ENCODE data around the gene TRIO.

TRIO gene

GRCh38 chr5:14155075-14155474 is 11.9 kb downstream of the TRIO start:
- Histone ChIP-seq H3K4me3 (ENCODE audit: low read depth, low read length) (no peak overlapping the region), H3K27ac (peak overlapping the region; percentile 97), H3K36me3 (replicated peaks) (no peaks in the 10 kb centered on the region), H3K27me3 (replicated peaks) (no peaks in the 10 kb centered on the region)
- no peak for DNase-seq
- in situ Hi-C loops (cut with HindIII; ENCODE audit: low pct_ligation_motif_present, low sequenced_read_pairs) = no loop called here
- no peak for TF ChIP-seq CTCF (IDR thresholded peaks at IDR 0.05; ENCODE audit: low read depth, low read length, missing control alignments)

- no peaks in the 10 kb centered on the region for H3K36me3 ChIP-seq (replicated peaks)
- H3K27me3 ChIP-seq (replicated peaks) = no peaks in the 10 kb centered on the region
- TF ChIP-seq CTCF (IDR thresholded peaks at IDR 0.05; ENCODE audit: low read depth, low read length, missing control alignments) = no peak
- in situ Hi-C loops (cut with HindIII; ENCODE audit: low pct_ligation_motif_present, low sequenced_read_pairs) = no loop called here
- no peak overlapping the region for H3K4me3 ChIP-seq (ENCODE audit: low read depth, low read length)
- peak overlapping the region; percentile 97 for H3K27ac ChIP-seq
- no peak for DNase-seq
Observed at GRCh38 chr5:14155739-14156138, 12.6 kb downstream of the TRIO start.

GRCh38 chr5:14156290-14156649 is 13.1 kb downstream of the TRIO start:
- TF ChIP-seq CTCF (IDR thresholded peaks at IDR 0.05; ENCODE audit: low read depth, low read length, missing control alignments) = no peak
- Histone ChIP-seq H3K36me3 (replicated peaks) (no peaks in the 10 kb centered on the region), H3K27me3 (replicated peaks) (no peaks in the 10 kb centered on the region), H3K4me3 (ENCODE audit: low read depth, low read length) (peak overlapping the region; percentile 1), H3K27ac (peak overlapping the region; percentile 97)
- DNase-seq = no peak
- in situ Hi-C loops (cut with HindIII; ENCODE audit: low pct_ligation_motif_present, low sequenced_read_pairs) = no loop called here

GRCh38 chr5:14156650-14157492 is 13.7 kb downstream of the TRIO start:
- TF ChIP-seq CTCF (IDR thresholded peaks at IDR 0.05; ENCODE audit: low read depth, low read length, missing control alignments) = no peak
- in situ Hi-C loops (cut with HindIII; ENCODE audit: low pct_ligation_motif_present, low sequenced_read_pairs) = no loop called here
- H3K4me3 ChIP-seq (ENCODE audit: low read depth, low read length) = peak overlapping the region; percentile 31

GRCh38 chr5:14157493-14157782 is 14.3 kb downstream of the TRIO start:
- Histone ChIP-seq H3K4me3 (ENCODE audit: low read depth, low read length) (peak overlapping the region; percentile 31), H3K27ac (peak overlapping the region; percentile 97), H3K27me3 (replicated peaks) (no peaks in the 10 kb centered on the region), H3K36me3 (replicated peaks) (no peaks in the 10 kb centered on the region)
- in situ Hi-C loops (cut with HindIII; ENCODE audit: low pct_ligation_motif_present, low sequenced_read_pairs) = no loop called here
- DNase-seq = no peak
- TF ChIP-seq CTCF (IDR thresholded peaks at IDR 0.05; ENCODE audit: low read depth, low read length, missing control alignments) = no peak

More at GRCh38 chr5:14156650-14157492, 13.7 kb downstream of the TRIO start:
- Histone ChIP-seq H3K27me3 (replicated peaks) (no peaks in the 10 kb centered on the region), H3K36me3 (replicated peaks) (no peaks in the 10 kb centered on the region), H3K27ac (peak overlapping the region; percentile 97)
- DNase-seq = peak; percentile 97
